Esophagus squamous epithelium (tissue), 5 donors: Measurements from ENCODE around the gene MRPL44. TPM values are rescaled to one million over a fixed set of nuclear protein-coding genes. Genes with fewer than 3 reads are reported as not detected.

ENCODE experiments used
- DNase-seq: peaks from one replicate; lab custom pipeline; 2025; lab: John Stamatoyannopoulos, UW
- H3K27ac ChIP-seq, 4 donors: fragments of 200-600 bp; sonication (generic); one replicate each; pipeline ENCODE4 v1.5.1; 2016 to 2019; ENCODE audit warnings: mild to moderate bottlenecking in 1 of 4
- H3K27me3 ChIP-seq, 4 donors: fragments of 200-600 bp; sonication (generic); 1 replicate in 3 of 4; 2 replicates in 1 of 4; pipeline versions ENCODE4 v1.5.1 to v1.6.0; 2017 to 2021; ENCODE audit warnings: antibody characterized with exemption in 1 of 4
- H3K36me3 ChIP-seq, 3 donors: fragments of 200-600 bp; sonication (generic); one replicate each; pipeline ENCODE4 v1.5.1; 2016 to 2019
- H3K4me1 ChIP-seq, 3 donors: fragments of 200-600 bp; sonication (generic); one replicate each; pipeline ENCODE4 v1.5.1; 2017 to 2019
- H3K4me3 ChIP-seq, 4 donors: fragments of 200-600 bp; sonication (generic); 1 replicate in 3 of 4; 2 replicates in 1 of 4; pipeline ENCODE4 v1.5.1; 2016 to 2019; ENCODE audit warnings: mild to moderate bottlenecking in 2 of 4, moderate library complexity in 1 of 4
- H3K9me3 ChIP-seq, 3 donors: fragments of 200-600 bp; sonication (generic); one replicate each; pipeline ENCODE4 v1.5.1; 2016 to 2019
- CTCF ChIP-seq, 6 experiments: fragments of 450-650 bp in 4 of 6; fragments of 200-600 bp in 2 of 6; sonication (generic) in 2 of 6; IDR thresholded peaks; one replicate each; pipeline ENCODE4 v1.5.1; 2016 to 2019; ENCODE audit warnings: antibody characterized with exemption in 6 of 6, mild to moderate bottlenecking in 4 of 6, moderate library complexity in 4 of 6
- POLR2A ChIP-seq, 4 donors: fragments of 450-650 bp; IDR thresholded peaks; one replicate each; pipeline ENCODE4 v1.6.1; 2017; ENCODE audit warnings: antibody characterized with exemption in 4 of 4, mild to moderate bottlenecking in 4 of 4, moderate library complexity in 3 of 4
- WGBS, 2 donors: methylation state at CpG; one replicate each; pipeline ENCODE4 v1.1.5; 2018; 5-methylcytosine and 5-hydroxymethylcytosine counted together
- intact Hi-C: fragments of 100-400 bp; cut with DNase I; formaldehyde crosslinking; loops from one replicate; pipeline ENCODE4 v1.15.0; 2022
- total RNA-seq, 4 donors: library from RNA; depleted of rRNA; stranded (reverse); fragments of >200 nt; gene quantifications; one replicate each; pipeline ENCODE4 v1.1.0, GENCODE V29; 2016
- donor health status: DM: yes; HTN: yes; CAD: no.

MRPL44 gene
- total RNA-seq, 4 donors from 2014 or later: 18.5 to 35.6 (median 23.5) TPM

GRCh38 chr2:223930103-223930976, 26.9 kb upstream of the MRPL44 start:
- no peaks in the 10 kb centered on the region for H3K36me3 ChIP-seq
- TF ChIP-seq CTCF (IDR thresholded peaks at IDR 0.05) (no peak), POLR2A (IDR thresholded peaks at IDR 0.05) (no peak)
- peaks cover 0 to 47% (median 21%) of the 10 kb centered on the region in 3 donors for H3K4me1 ChIP-seq
- DNase-seq: no peak
- peaks cover 0 to 4% (median 0%) of the 10 kb centered on the region in 3 donors for H3K9me3 ChIP-seq
- H3K4me3 ChIP-seq: no peak overlapping the region
- intact Hi-C loops: no loop called here
- no peak overlapping the region for H3K27ac ChIP-seq
- WGBS, 2 donors: 78 to 80% methylated on average over 17 to 19 of the region's 23 CpGs
- no peaks in the 10 kb centered on the region for H3K27me3 ChIP-seq

GRCh38 chr2:223932816-223933800, 24.2 kb upstream of the MRPL44 start:
- DNase-seq: no peak
- Histone ChIP-seq H3K4me1 (peaks cover 0 to 74% (median 42%) of the 10 kb centered on the region in 3 donors), H3K36me3 (no peaks in the 10 kb centered on the region), H3K27ac (no peak overlapping the region), H3K27me3 (no peaks in the 10 kb centered on the region), H3K9me3 (no peaks in the 10 kb centered on the region), H3K4me3 (no peak overlapping the region)
- intact Hi-C loops: no loop called here
- WGBS, 2 donors: 37 to 49% methylated on average over 5 to 6 of the region's 6 CpGs
- TF ChIP-seq CTCF (IDR thresholded peaks at IDR 0.05) (no peak), POLR2A (IDR thresholded peaks at IDR 0.05) (no peak)

GRCh38 chr2:223934870-223935269, 22.4 kb upstream of the MRPL44 start:
- no peak overlapping the region for H3K27ac ChIP-seq
- intact Hi-C loops: no loop called here

GRCh38 chr2:223935459-223936125, 21.7 kb upstream of the MRPL44 start:
- Histone ChIP-seq H3K4me1 (peaks cover 0 to 79% (median 30%) of the 10 kb centered on the region in 3 donors), H3K9me3 (no peaks in the 10 kb centered on the region), H3K36me3 (peaks cover 0 to 5% (median 0%) of the 10 kb centered on the region in 3 donors), H3K4me3 (no peak overlapping the region), H3K27me3 (no peaks in the 10 kb centered on the region), H3K27ac (no peak overlapping the region)
- TF ChIP-seq CTCF (IDR thresholded peaks at IDR 0.05) (no peak), POLR2A (IDR thresholded peaks at IDR 0.05) (no peak)
- intact Hi-C loops: no loop called here
- no peak for DNase-seq

More at GRCh38 chr2:223934870-223935269, 22.4 kb upstream of the MRPL44 start:
- TF ChIP-seq POLR2A (IDR thresholded peaks at IDR 0.05) (no peak), CTCF (IDR thresholded peaks at IDR 0.05) (no peak)
- 67 to 78% methylated on average over 6 of the region's 6 CpGs for WGBS, 2 donors
- Histone ChIP-seq H3K27me3 (no peaks in the 10 kb centered on the region), H3K4me1 (peaks cover 0 to 84% (median 38%) of the 10 kb centered on the region in 3 donors), H3K4me3 (no peak overlapping the region), H3K9me3 (no peaks in the 10 kb centered on the region), H3K36me3 (peaks cover 0 to 5% (median 0%) of the 10 kb centered on the region in 3 donors)
- no peak for DNase-seq
